ENCODE measurements around the gene TBCD.

DNA sequence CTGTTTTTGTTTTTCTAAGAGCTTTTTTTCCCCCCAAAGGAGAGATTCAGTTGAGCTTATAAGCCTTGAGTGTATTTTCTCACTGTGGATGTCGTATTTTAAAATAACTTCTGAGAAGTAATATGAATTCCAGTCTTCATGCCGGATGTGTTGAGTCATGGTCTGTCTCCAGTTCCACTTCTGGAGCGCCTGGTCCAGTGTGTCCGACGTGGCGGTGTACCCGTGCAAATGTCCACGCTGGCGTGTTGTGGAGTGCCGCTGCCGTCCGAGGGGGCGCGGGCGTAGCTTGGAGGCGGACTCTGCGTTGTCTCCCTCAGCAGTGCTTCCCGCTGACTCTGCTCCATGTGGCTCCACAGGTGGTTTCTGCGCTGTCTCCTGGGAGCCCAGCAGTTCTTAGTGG lies 148.9 kb downstream of the TBCD start:
- TF ChIP-seq POLR2A (IDR thresholded peaks at IDR 0.05), result no peak
- TF ChIP-seq, protein P1, sequence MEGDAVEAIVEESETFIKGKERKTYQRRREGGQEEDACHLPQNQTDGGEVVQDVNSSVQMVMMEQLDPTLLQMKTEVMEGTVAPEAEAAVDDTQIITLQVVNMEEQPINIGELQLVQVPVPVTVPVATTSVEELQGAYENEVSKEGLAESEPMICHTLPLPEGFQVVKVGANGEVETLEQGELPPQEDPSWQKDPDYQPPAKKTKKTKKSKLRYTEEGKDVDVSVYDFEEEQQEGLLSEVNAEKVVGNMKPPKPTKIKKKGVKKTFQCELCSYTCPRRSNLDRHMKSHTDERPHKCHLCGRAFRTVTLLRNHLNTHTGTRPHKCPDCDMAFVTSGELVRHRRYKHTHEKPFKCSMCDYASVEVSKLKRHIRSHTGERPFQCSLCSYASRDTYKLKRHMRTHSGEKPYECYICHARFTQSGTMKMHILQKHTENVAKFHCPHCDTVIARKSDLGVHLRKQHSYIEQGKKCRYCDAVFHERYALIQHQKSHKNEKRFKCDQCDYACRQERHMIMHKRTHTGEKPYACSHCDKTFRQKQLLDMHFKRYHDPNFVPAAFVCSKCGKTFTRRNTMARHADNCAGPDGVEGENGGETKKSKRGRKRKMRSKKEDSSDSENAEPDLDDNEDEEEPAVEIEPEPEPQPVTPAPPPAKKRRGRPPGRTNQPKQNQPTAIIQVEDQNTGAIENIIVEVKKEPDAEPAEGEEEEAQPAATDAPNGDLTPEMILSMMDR (IDR thresholded peaks at IDR 0.05), result no peak
